Left lung (tissue), 10 donors: ENCODE results near the gene FGF18. TPM values are rescaled to one million over a fixed set of nuclear protein-coding genes. Genes with fewer than 3 reads are reported as not detected.

Experiments
- ATAC-seq: fragments of 200-7000 bp; cut with Tn5 transposase; one replicate; pipeline ENCODE4 v1.9.1; 2020; ENCODE audit warnings: moderate library complexity
- DNase-seq, 4 donors: peaks; one replicate each; pipeline ENCODE4 v3.0.0-alpha.2; 2013 to 2020
- H3K27ac ChIP-seq, 2 donors: fragments of 200-600 bp; sonication (generic) in 1 of 2; one replicate each; pipeline versions ENCODE4 v1.5.0 to v1.8.0; 2020 to 2021
- H3K27me3 ChIP-seq, 2 donors: fragments of 200-600 bp; sonication (generic) in 1 of 2; one replicate each; pipeline versions ENCODE4 v1.5.0 to v1.8.0; 2020 to 2021
- H3K36me3 ChIP-seq, 2 donors: fragments of 200-600 bp; sonication (generic) in 1 of 2; one replicate each; pipeline versions ENCODE4 v1.5.0 to v1.8.0; 2020 to 2021
- H3K4me1 ChIP-seq, 2 donors: fragments of 200-600 bp; one replicate each; pipeline ENCODE4 v1.8.0; 2021
- H3K4me3 ChIP-seq, 2 donors: fragments of 200-600 bp; sonication (generic) in 1 of 2; one replicate each; pipeline versions ENCODE4 v1.5.0 to v1.8.0; 2020 to 2021; ENCODE audit warnings: mild to moderate bottlenecking in 1 of 2
- H3K9me3 ChIP-seq, 2 donors: fragments of 200-600 bp; sonication (generic) in 1 of 2; one replicate each; pipeline versions ENCODE4 v1.5.0 to v1.8.0; 2020 to 2021
- CTCF ChIP-seq, 2 donors: fragments of 200-600 bp; sonication (generic) in 1 of 2; IDR thresholded peaks; one replicate each; pipeline versions ENCODE4 v1.5.0 to v1.8.0; 2021; ENCODE audit warnings: antibody characterized with exemption in 2 of 2
- intact Hi-C, 2 donors: fragments of 100-400 bp; cut with DNase I; formaldehyde crosslinking; loops; one replicate each; pipeline versions ENCODE4 v1.11.2 to v1.14.2; 2022
- polyA plus RNA-seq, 6 donors: library from polyadenylated mRNA; unstranded; fragments of 120-200 nt; gene quantifications; one replicate each; pipeline ENCODE4 v1.2.1, GENCODE V29; 2013; ENCODE audit not compliant: insufficient read length in 6 of 6
- total RNA-seq, 2 donors: library from RNA; stranded (reverse); fragmentation: NEBNext Ultra II Directional; extraction: Animal tissue kit (Norgen Biotek cat#: 25700); gene quantifications; one replicate each; pipeline ENCODE4 v1.2.1, GENCODE V29; 2021
- donor health status: DM: no; HTN: yes; CAD: no.
- donor health status: DM: no; HTN: no; CAD: no.

Gene FGF18
- total and polyA plus RNA-seq, 8 donors = 2.3 to 12.2 (median 5.9) TPM

- Histone ChIP-seq H3K4me1 (no peaks in the 10 kb centered on the region), H3K27ac (no peak overlapping the region), H3K36me3 (no peaks in the 10 kb centered on the region), H3K9me3 (no peaks in the 10 kb centered on the region), H3K27me3 (peaks cover 0 to 19% of the 10 kb centered on the region in 2 donors), H3K4me3 (no peak overlapping the region)
- ATAC-seq = no peak
- no peak for TF ChIP-seq CTCF (IDR thresholded peaks at IDR 0.05)
- intact Hi-C loops = no loop called here
- no peak for DNase-seq
Measured at GRCh38 chr5:171455522-171455921, 36.1 kb downstream of the FGF18 start.

GRCh38 chr5:171457208-171457981, 37.9 kb downstream of the FGF18 start:
- H3K4me3 ChIP-seq = no peak overlapping the region
- H3K4me1 ChIP-seq = no peaks in the 10 kb centered on the region
- no peak for TF ChIP-seq CTCF (IDR thresholded peaks at IDR 0.05)
- no peaks in the 10 kb centered on the region for H3K36me3 ChIP-seq
- intact Hi-C loops = no loop called here
- H3K27ac ChIP-seq = no peak overlapping the region
- H3K9me3 ChIP-seq = no peaks in the 10 kb centered on the region
- H3K27me3 ChIP-seq = peaks cover 0 to under 1% of the 10 kb centered on the region in 2 donors
- DNase-seq = no peak
- no peak for ATAC-seq

GRCh38 chr5:171459839-171460238, 40.4 kb downstream of the FGF18 start:
- intact Hi-C loops = no loop called here
- no peak for TF ChIP-seq CTCF (IDR thresholded peaks at IDR 0.05)
- no peak for DNase-seq
- Histone ChIP-seq H3K27me3 (no peaks in the 10 kb centered on the region), H3K36me3 (no peaks in the 10 kb centered on the region), H3K4me1 (no peaks in the 10 kb centered on the region), H3K9me3 (no peaks in the 10 kb centered on the region), H3K4me3 (no peak overlapping the region), H3K27ac (no peak overlapping the region)
- ATAC-seq = no peak

GRCh38 chr5:171462136-171462927, 42.9 kb downstream of the FGF18 start:
- Histone ChIP-seq H3K36me3 (no peaks in the 10 kb centered on the region), H3K27me3 (no peaks in the 10 kb centered on the region), H3K9me3 (no peaks in the 10 kb centered on the region), H3K4me3 (no peak overlapping the region), H3K27ac (no peak overlapping the region), H3K4me1 (no peaks in the 10 kb centered on the region)
- no peak for DNase-seq
- TF ChIP-seq CTCF (IDR thresholded peaks at IDR 0.05) = no peak
- no peak for ATAC-seq
- intact Hi-C loops = no loop called here
